DMS153 (cell line): ENCODE results near the gene PBX1.

Source experiments
- DNase-seq: peaks from one replicate; lab custom pipeline; 2025; lab: John Stamatoyannopoulos, UW

The PBX1 gene

GRCh38 chr1:164699815-164700491 lies 141.0 kb downstream of the PBX1 start:
- DNase-seq: no peak

GRCh38 chr1:164700683-164701082 lies 141.7 kb downstream of the PBX1 start:
- DNase-seq: no peak

- no peak for DNase-seq
These were observed 142.3 kb downstream of the PBX1 start for GRCh38 chr1:164701189-164701761.

GRCh38 chr1:164702216-164702615 lies 143.2 kb downstream of the PBX1 start:
- peak; percentile 41 for DNase-seq

GRCh38 chr1:164702664-164703063 lies 143.7 kb downstream of the PBX1 start:
- DNase-seq: no peak

GRCh38 chr1:164703463-164703862 lies 144.5 kb downstream of the PBX1 start:
- no peak for DNase-seq

- DNase-seq: no peak
These were observed 145.0 kb downstream of the PBX1 start for GRCh38 chr1:164703960-164704411.

- no peak for DNase-seq
These were observed 146.0 kb downstream of the PBX1 start for GRCh38 chr1:164704954-164705353.

GRCh38 chr1:164706606-164706987 lies 147.6 kb downstream of the PBX1 start:
- DNase-seq: no peak

- DNase-seq: no peak
These were observed 148.9 kb downstream of the PBX1 start for GRCh38 chr1:164707868-164708331.

GRCh38 chr1:164708596-164708995 lies 149.6 kb downstream of the PBX1 start:
- no peak for DNase-seq

GRCh38 chr1:164709126-164709525 lies 150.1 kb downstream of the PBX1 start:
- no peak for DNase-seq

- DNase-seq: no peak
These were observed 150.7 kb downstream of the PBX1 start for GRCh38 chr1:164709541-164710278.

- DNase-seq: no peak
These were observed 153.4 kb downstream of the PBX1 start for GRCh38 chr1:164712131-164713036.

GRCh38 chr1:164713456-164714207 lies 154.6 kb downstream of the PBX1 start:
- DNase-seq: no peak

- peak; percentile 25 for DNase-seq
These were observed 158.2 kb downstream of the PBX1 start for GRCh38 chr1:164716992-164717703.

GRCh38 chr1:164718821-164719220 lies 159.8 kb downstream of the PBX1 start:
- no peak for DNase-seq

GRCh38 chr1:164719676-164720439 lies 160.9 kb downstream of the PBX1 start:
- DNase-seq: no peak

GRCh38 chr1:164720440-164721227 lies 161.7 kb downstream of the PBX1 start:
- no peak for DNase-seq
